SU-DHL-6 (cell line): Measurements from ENCODE around the gene GRAMD1B.

Experiments
- H2AFZ ChIP-seq: fragments of 200-600 bp; sonication (generic); 2 replicates; pipeline ENCODE4 v1.6.1; 2014; ENCODE audit warnings: low read depth, mild to moderate bottlenecking, moderate library complexity, mixed read lengths, antibody characterized with exemption, low read length; ENCODE audit not compliant: severe bottlenecking
- H3F3A ChIP-seq: fragments of 200-600 bp; shearing (Covaris generic); 2 replicates; pipeline ENCODE4 v1.6.0; 2016; ENCODE audit warnings: antibody characterized with exemption, mild to moderate bottlenecking; ENCODE audit not compliant: insufficient read depth
- H3K27ac ChIP-seq: fragments of 200-600 bp; sonication (generic); 2 replicates; pipeline ENCODE4 v1.5.1; 2016; ENCODE audit warnings: low read depth, mild to moderate bottlenecking, low read length, moderate library complexity, mixed read lengths
- H3K27me3 ChIP-seq: fragments of 200-600 bp; sonication (generic), shearing (Covaris generic); 2 replicates; pipeline ENCODE4 v1.6.0; 2014; ENCODE audit warnings: mild to moderate bottlenecking, low read length
- H3K36me3 ChIP-seq: fragments of 200-600 bp; sonication (generic); 2 replicates; pipeline ENCODE4 v1.6.1; 2014; ENCODE audit warnings: mild to moderate bottlenecking, low read length, mixed read lengths
- H3K4me2 ChIP-seq: fragments of 300-600, 200-600 bp; shearing (Covaris generic), sonication (generic); 2 replicates; pipeline ENCODE4 v1.6.0; 2014; ENCODE audit warnings: low read length, low read depth, mild to moderate bottlenecking; ENCODE audit not compliant: poor library complexity, severe bottlenecking
- H3K4me3 ChIP-seq: fragments of 200-600 bp; sonication (generic); 2 replicates; pipeline ENCODE4 v1.5.1; 2014; ENCODE audit warnings: antibody characterized with exemption, low read length, mild to moderate bottlenecking, mixed read lengths; ENCODE audit not compliant: insufficient read depth, poor library complexity, severe bottlenecking
- H3K79me2 ChIP-seq: fragments of 200-600 bp; sonication (generic); 2 replicates; pipeline ENCODE4 v1.6.1; 2014; ENCODE audit warnings: mild to moderate bottlenecking, low read length, moderate library complexity; ENCODE audit not compliant: insufficient read depth
- H3K9ac ChIP-seq: fragments of 200-600 bp; sonication (generic); 2 replicates; pipeline ENCODE4 v1.7.0; 2014; ENCODE audit warnings: mild to moderate bottlenecking, low read length
- H3K9me2 ChIP-seq: fragments of 200-600 bp; sonication (generic); replicated peaks from 2 replicates; pipeline ENCODE4 v1.6.1; 2014; ENCODE audit warnings: low read length; ENCODE audit not compliant: insufficient read depth
- H3K9me3 ChIP-seq: fragments of 200-600 bp; sonication (generic); 2 replicates; pipeline ENCODE4 v1.6.1; 2014; ENCODE audit warnings: low read length, mixed read lengths; ENCODE audit not compliant: insufficient read depth
- H4K20me1 ChIP-seq: fragments of 200-600 bp; sonication (generic); 2 replicates; pipeline ENCODE4 v1.6.1; 2014; ENCODE audit warnings: low read depth, mild to moderate bottlenecking, antibody characterized with exemption, low read length, moderate library complexity, mixed read lengths
- EZH2phosphoT487 ChIP-seq: fragments of 200-600 bp; sonication (generic), shearing (Covaris generic); conservative IDR thresholded peaks from 2 replicates; pipeline ENCODE4 v1.6.1; 2018; ENCODE audit warnings: mild to moderate bottlenecking, antibody characterized with exemption, low read length, moderate library complexity, mixed read lengths
- TF ChIP-seq, protein P1 (sequence below): fragments of 200-600 bp; sonication (generic); IDR thresholded peaks from one replicate; pipeline ENCODE4 v1.5.1; 2017; ENCODE audit warnings: antibody characterized with exemption, mild to moderate bottlenecking, low read length, moderate library complexity; ENCODE audit not compliant: insufficient read depth, poor library complexity, severe bottlenecking

GRAMD1B gene

DNA sequence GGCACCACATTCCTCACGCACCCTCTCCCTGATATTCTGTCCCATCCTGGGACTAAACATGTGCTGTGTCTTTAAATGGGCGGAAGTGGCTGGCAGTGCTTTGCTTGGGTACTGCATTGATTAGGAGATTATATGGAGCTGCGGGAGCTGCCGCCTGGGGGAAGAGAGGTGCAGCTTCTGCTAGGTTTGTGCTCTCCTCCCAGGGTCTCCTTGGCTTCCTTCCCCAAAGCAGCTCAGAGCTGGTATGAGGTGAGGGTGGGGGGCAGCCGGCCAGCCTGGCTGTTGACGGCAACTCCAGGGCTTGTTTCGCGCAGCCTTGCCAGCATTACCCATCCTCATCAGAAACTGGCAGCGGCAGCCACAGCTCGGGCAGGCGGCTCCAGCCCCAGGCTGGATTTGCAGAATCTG, 95.4 kb downstream of the GRAMD1B start:
- no peak overlapping the region for H3K4me3 ChIP-seq

DNA sequence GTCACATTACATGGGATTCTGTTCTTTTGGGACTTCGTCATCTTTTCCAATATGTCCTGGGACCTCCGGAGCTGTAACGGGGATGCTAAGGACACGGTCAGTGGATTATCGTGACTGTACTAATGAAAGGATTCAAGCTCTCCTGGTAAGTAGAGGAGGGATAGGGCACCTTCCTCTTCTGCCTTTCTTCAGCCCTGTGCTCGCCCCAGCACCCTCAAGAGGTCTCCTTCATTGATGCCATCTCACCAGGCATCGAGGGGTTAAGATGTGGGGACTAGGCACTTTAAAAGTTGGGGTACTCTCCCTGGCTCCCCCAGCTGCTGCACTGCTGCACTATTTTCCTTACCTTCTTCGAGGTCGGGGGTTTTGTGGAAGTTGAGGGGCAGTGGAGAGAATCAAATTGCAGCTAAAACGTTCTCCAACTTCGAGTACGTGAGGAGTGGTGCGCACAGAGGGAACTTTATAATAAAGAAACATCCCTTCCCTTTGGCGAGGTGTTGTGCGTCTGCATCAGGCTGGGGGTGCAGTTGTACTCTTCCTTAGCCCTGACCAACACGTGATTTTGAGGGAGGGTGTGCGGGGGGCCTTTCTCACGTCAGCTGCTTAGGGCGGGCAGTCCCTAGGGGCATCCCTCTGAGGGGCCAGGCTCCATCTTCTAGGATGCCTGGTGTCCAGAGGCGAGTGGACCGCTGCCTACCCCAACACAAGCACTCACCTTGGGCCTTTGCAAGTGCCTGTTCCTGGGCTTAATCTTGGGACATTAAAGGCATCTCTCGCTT, 96.1 kb downstream of the GRAMD1B start:
- H3K9me2 ChIP-seq = no peaks in the 10 kb centered on the region
- H2AFZ ChIP-seq = no peak overlapping the region
- TF ChIP-seq EZH2phosphoT487 = no peak
- TF ChIP-seq, protein P1, sequence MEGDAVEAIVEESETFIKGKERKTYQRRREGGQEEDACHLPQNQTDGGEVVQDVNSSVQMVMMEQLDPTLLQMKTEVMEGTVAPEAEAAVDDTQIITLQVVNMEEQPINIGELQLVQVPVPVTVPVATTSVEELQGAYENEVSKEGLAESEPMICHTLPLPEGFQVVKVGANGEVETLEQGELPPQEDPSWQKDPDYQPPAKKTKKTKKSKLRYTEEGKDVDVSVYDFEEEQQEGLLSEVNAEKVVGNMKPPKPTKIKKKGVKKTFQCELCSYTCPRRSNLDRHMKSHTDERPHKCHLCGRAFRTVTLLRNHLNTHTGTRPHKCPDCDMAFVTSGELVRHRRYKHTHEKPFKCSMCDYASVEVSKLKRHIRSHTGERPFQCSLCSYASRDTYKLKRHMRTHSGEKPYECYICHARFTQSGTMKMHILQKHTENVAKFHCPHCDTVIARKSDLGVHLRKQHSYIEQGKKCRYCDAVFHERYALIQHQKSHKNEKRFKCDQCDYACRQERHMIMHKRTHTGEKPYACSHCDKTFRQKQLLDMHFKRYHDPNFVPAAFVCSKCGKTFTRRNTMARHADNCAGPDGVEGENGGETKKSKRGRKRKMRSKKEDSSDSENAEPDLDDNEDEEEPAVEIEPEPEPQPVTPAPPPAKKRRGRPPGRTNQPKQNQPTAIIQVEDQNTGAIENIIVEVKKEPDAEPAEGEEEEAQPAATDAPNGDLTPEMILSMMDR = no peak
- no peaks in the 10 kb centered on the region for H3K36me3 ChIP-seq
- H3K4me2 ChIP-seq = no peak overlapping the region
- H4K20me1 ChIP-seq = no peaks in the 10 kb centered on the region
- H3K27me3 ChIP-seq = no peaks in the 10 kb centered on the region
- no peaks in the 10 kb centered on the region for H3F3A ChIP-seq
- H3K27ac ChIP-seq = no peak overlapping the region
- H3K9ac ChIP-seq = no peak overlapping the region
- H3K4me3 ChIP-seq = no peak overlapping the region
- H3K9me3 ChIP-seq = no peaks in the 10 kb centered on the region
- peaks cover 3% of the 10 kb centered on the region; the same call in 1 of the 2 replicates for H3K79me2 ChIP-seq

More for the DNA sequence above, 95.4 kb downstream of the GRAMD1B start:
- no peak overlapping the region for H2AFZ ChIP-seq
- no peaks in the 10 kb centered on the region for H3K36me3 ChIP-seq
- no peaks in the 10 kb centered on the region for H3F3A ChIP-seq
- H3K9me3 ChIP-seq = no peaks in the 10 kb centered on the region
- TF ChIP-seq EZH2phosphoT487 = no peak
- TF ChIP-seq, protein P1 = no peak
- no peaks in the 10 kb centered on the region for H3K27me3 ChIP-seq
- H3K9me2 ChIP-seq = no peaks in the 10 kb centered on the region
- no peak overlapping the region for H3K4me2 ChIP-seq
- no peaks in the 10 kb centered on the region for H4K20me1 ChIP-seq
- peaks cover 7% of the 10 kb centered on the region; the same call in 1 of the 2 replicates for H3K79me2 ChIP-seq
- H3K27ac ChIP-seq = no peak overlapping the region
- H3K9ac ChIP-seq = no peak overlapping the region

GRCh38 chr11:123526918-123527317, 96.8 kb downstream of the GRAMD1B start:
- Histone ChIP-seq H3K9ac (no peak overlapping the region), H4K20me1 (no peaks in the 10 kb centered on the region), H3K27ac (no peak overlapping the region), H3K4me3 (no peak overlapping the region), H3K4me2 (no peak overlapping the region), H3K9me2 (no peaks in the 10 kb centered on the region), H3K9me3 (no peaks in the 10 kb centered on the region), H2AFZ (no peak overlapping the region), H3F3A (no peaks in the 10 kb centered on the region), H3K79me2 (peaks cover 2% of the 10 kb centered on the region; the same call in 1 of the 2 replicates), H3K27me3 (no peaks in the 10 kb centered on the region), H3K36me3 (no peaks in the 10 kb centered on the region)
- TF ChIP-seq, protein P1 = no peak
- no peak for TF ChIP-seq EZH2phosphoT487
